Esophagus squamous epithelium (tissue), 5 donors: ENCODE measurements around the gene PLCB1. TPM values are rescaled to one million over a fixed set of nuclear protein-coding genes. Genes with fewer than 3 reads are reported as not detected.

Experiments used
- DNase-seq: peaks from one replicate; lab custom pipeline; 2025; lab: John Stamatoyannopoulos, UW
- H3K27ac ChIP-seq, 4 donors: fragments of 200-600 bp; sonication (generic); one replicate each; pipeline ENCODE4 v1.5.1; 2016 to 2019; ENCODE audit warnings: mild to moderate bottlenecking in 1 of 4
- H3K27me3 ChIP-seq, 4 donors: fragments of 200-600 bp; sonication (generic); 1 replicate in 3 of 4; 2 replicates in 1 of 4; pipeline versions ENCODE4 v1.5.1 to v1.6.0; 2017 to 2021; ENCODE audit warnings: antibody characterized with exemption in 1 of 4
- H3K36me3 ChIP-seq, 3 donors: fragments of 200-600 bp; sonication (generic); one replicate each; pipeline ENCODE4 v1.5.1; 2016 to 2019
- H3K4me1 ChIP-seq, 3 donors: fragments of 200-600 bp; sonication (generic); one replicate each; pipeline ENCODE4 v1.5.1; 2017 to 2019
- H3K4me3 ChIP-seq, 4 donors: fragments of 200-600 bp; sonication (generic); 1 replicate in 3 of 4; 2 replicates in 1 of 4; pipeline ENCODE4 v1.5.1; 2016 to 2019; ENCODE audit warnings: mild to moderate bottlenecking in 2 of 4, moderate library complexity in 1 of 4
- H3K9me3 ChIP-seq, 3 donors: fragments of 200-600 bp; sonication (generic); one replicate each; pipeline ENCODE4 v1.5.1; 2016 to 2019
- POLR2A ChIP-seq, 4 donors: fragments of 450-650 bp; IDR thresholded peaks; one replicate each; pipeline ENCODE4 v1.6.1; 2017; ENCODE audit warnings: antibody characterized with exemption in 4 of 4, mild to moderate bottlenecking in 4 of 4, moderate library complexity in 3 of 4
- WGBS, 2 donors: methylation state at CpG; one replicate each; pipeline ENCODE4 v1.1.5; 2018; 5-methylcytosine and 5-hydroxymethylcytosine counted together
- intact Hi-C: fragments of 100-400 bp; cut with DNase I; formaldehyde crosslinking; loops from one replicate; pipeline ENCODE4 v1.15.0; 2022
- total RNA-seq, 4 donors: library from RNA; depleted of rRNA; stranded (reverse); fragments of >200 nt; gene quantifications; one replicate each; pipeline ENCODE4 v1.1.0, GENCODE V29; 2016
- TF ChIP-seq, protein P1 (sequence below), 6 experiments: fragments of 450-650 bp in 4 of 6; fragments of 200-600 bp in 2 of 6; sonication (generic) in 2 of 6; IDR thresholded peaks; one replicate each; pipeline ENCODE4 v1.5.1; 2016 to 2019; ENCODE audit warnings: antibody characterized with exemption in 6 of 6, mild to moderate bottlenecking in 4 of 6, moderate library complexity in 4 of 6
- donor health status: DM: yes; HTN: yes; CAD: no.

The PLCB1 gene
- total RNA-seq, 4 donors from 2014 or later = 1.9 to 20.4 (median 5.0) TPM

DNA sequence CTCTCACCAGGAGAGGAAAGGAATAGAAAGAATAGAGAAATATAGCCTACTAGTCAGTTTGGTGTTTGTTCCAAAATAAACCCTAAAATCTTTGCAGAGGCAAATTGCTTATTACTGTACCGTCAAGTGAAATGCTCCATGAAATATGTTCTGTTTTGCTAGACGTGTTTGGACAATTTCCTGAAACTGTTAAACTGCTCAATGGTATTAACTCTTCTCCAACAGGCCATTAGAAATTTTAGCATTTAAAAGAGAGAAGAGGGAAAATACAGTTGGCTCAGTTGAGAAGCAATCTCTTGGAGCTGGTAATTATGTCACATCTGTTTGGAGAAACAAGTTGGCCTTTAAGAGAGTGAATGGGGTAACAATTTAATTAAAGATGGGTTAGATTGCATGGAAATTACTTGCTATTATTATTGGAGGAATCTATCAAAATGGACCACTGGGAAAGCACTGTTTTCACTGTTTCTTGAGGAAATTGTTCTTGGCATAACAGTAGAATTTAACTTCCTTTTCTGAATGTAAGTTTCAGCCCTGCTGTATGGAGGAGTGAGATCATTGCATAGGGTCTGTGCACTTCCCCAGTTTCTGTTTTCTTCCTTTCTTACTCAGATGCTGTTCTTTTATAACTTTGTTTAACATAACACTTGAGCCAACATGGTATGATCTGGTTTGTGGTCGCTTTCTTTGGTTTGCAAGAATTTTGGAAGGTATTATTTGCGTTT lies 373.6 kb downstream of the PLCB1 start:
- WGBS, 2 donors = 48 to 55% methylated on average over 4 of the region's 4 CpGs
- Histone ChIP-seq H3K27ac (no peak overlapping the region), H3K36me3 (no peaks in the 10 kb centered on the region), H3K4me3 (no peak overlapping the region), H3K9me3 (no peaks in the 10 kb centered on the region), H3K4me1 (no peaks in the 10 kb centered on the region), H3K27me3 (no peaks in the 10 kb centered on the region)
- TF ChIP-seq, protein P1, sequence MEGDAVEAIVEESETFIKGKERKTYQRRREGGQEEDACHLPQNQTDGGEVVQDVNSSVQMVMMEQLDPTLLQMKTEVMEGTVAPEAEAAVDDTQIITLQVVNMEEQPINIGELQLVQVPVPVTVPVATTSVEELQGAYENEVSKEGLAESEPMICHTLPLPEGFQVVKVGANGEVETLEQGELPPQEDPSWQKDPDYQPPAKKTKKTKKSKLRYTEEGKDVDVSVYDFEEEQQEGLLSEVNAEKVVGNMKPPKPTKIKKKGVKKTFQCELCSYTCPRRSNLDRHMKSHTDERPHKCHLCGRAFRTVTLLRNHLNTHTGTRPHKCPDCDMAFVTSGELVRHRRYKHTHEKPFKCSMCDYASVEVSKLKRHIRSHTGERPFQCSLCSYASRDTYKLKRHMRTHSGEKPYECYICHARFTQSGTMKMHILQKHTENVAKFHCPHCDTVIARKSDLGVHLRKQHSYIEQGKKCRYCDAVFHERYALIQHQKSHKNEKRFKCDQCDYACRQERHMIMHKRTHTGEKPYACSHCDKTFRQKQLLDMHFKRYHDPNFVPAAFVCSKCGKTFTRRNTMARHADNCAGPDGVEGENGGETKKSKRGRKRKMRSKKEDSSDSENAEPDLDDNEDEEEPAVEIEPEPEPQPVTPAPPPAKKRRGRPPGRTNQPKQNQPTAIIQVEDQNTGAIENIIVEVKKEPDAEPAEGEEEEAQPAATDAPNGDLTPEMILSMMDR (IDR thresholded peaks at IDR 0.05) = no peak
- TF ChIP-seq POLR2A (IDR thresholded peaks at IDR 0.05) = no peak
- intact Hi-C loops = no loop called here
- no peak for DNase-seq

DNA sequence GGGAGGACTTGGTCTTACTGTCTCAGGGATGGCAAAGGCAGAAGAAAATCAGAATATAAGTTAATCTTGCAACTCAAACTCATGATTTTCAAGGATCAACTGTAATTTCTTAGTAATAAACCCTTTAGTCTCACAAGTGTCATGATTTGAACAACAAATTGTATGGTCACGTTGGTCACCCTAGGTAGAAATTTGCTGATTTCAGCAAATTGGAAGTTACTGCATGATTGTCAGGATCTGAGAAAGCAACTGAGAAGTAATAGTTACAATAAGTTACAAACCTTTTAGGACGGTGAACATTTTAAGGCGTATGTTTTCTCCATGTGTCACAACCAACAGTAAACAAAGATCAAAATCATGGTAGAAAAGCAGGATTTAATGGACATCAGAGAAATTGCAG lies 375.2 kb downstream of the PLCB1 start:
- no peaks in the 10 kb centered on the region for H3K4me1 ChIP-seq
- DNase-seq = no peak
- intact Hi-C loops = no loop called here
- H3K27me3 ChIP-seq = no peaks in the 10 kb centered on the region
- no peaks in the 10 kb centered on the region for H3K9me3 ChIP-seq
- no peak overlapping the region for H3K4me3 ChIP-seq
- TF ChIP-seq, protein P1 (IDR thresholded peaks at IDR 0.05) = no peak
- TF ChIP-seq POLR2A (IDR thresholded peaks at IDR 0.05) = no peak
- no peak overlapping the region for H3K27ac ChIP-seq
- no peaks in the 10 kb centered on the region for H3K36me3 ChIP-seq
- 83 to 88% methylated on average over 3 of the region's 3 CpGs for WGBS, 2 donors

DNA sequence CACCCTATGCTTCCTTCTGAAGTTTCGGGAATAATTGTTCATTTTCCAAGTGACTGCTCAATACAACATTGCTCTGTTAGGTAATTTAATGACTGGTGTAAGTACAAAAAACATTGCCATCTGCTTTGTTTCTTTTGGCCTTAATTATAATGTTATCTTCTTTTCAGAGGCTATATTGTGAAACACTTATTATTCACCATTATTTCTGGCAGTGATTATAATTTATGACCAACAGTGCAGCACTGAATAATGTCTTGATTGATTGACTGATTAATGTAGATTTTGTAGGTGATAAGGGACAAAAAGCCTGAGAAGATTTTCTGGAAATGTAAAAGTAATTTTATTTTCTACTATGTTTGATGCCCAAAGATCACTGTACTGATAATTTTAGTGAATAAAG lies 377.7 kb downstream of the PLCB1 start:
- H3K36me3 ChIP-seq = no peaks in the 10 kb centered on the region
- intact Hi-C loops = no loop called here
- H3K27ac ChIP-seq = no peak overlapping the region
- no peak overlapping the region for H3K4me3 ChIP-seq
- WGBS, 2 donors = 66 to 75% methylated on average over 1 of the region's 1 CpG
- DNase-seq = no peak
- no peaks in the 10 kb centered on the region for H3K4me1 ChIP-seq
- TF ChIP-seq POLR2A (IDR thresholded peaks at IDR 0.05) = no peak
- TF ChIP-seq, protein P1 (IDR thresholded peaks at IDR 0.05) = no peak
- no peaks in the 10 kb centered on the region for H3K9me3 ChIP-seq
- no peaks in the 10 kb centered on the region for H3K27me3 ChIP-seq

DNA sequence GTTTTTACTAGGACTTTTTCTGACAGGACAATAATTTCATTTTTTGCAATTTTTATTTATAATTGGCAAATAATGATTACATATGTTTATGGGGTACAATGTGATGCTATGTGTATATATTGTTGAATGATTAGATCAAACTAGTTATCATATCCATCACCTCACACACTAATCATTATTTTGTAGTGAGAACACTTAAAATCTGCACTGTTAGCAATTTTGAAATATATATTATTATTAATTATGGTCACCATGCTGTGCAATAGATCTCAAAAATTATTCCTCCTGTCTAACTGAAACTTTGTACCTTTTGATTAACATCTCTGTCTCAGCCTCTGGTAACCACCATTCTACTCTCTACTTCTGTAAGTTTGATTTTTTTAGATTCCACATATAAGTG lies 378.7 kb downstream of the PLCB1 start:
- intact Hi-C loops = no loop called here
- TF ChIP-seq POLR2A (IDR thresholded peaks at IDR 0.05) = no peak
- TF ChIP-seq, protein P1 (IDR thresholded peaks at IDR 0.05) = no peak
- no peaks in the 10 kb centered on the region for H3K36me3 ChIP-seq

DNA sequence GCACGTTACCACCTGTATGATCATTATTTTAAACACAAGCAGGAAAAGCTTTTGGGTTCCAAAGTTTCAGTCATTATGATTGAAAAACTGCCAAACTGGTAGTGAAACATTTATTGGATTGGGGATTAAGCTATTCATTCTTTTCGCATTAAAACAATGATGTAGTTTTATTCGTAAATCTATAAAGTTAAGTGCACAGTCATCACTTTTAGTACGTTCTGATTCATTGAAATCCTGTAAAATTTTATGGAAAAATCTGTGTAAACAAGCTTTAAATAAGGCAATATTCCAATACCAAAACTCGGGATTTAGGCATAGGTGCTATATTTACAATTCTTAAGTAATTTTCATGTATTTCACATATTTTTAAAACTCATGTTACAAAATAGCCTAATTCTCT lies 379.9 kb downstream of the PLCB1 start:
- TF ChIP-seq POLR2A (IDR thresholded peaks at IDR 0.05) = no peak
- TF ChIP-seq, protein P1 (IDR thresholded peaks at IDR 0.05) = no peak
- no peaks in the 10 kb centered on the region for H3K4me1 ChIP-seq
- no peaks in the 10 kb centered on the region for H3K9me3 ChIP-seq
- H3K36me3 ChIP-seq = no peaks in the 10 kb centered on the region
- intact Hi-C loops = no loop called here
- WGBS, 2 donors = 61 to 76% methylated on average over 5 of the region's 5 CpGs
- no peak overlapping the region for H3K4me3 ChIP-seq
- H3K27ac ChIP-seq = no peak overlapping the region
- no peak for DNase-seq
- no peaks in the 10 kb centered on the region for H3K27me3 ChIP-seq

More for the DNA sequence above, 378.7 kb downstream of the PLCB1 start:
- Histone ChIP-seq H3K27me3 (no peaks in the 10 kb centered on the region), H3K27ac (no peak overlapping the region), H3K9me3 (no peaks in the 10 kb centered on the region), H3K4me1 (no peaks in the 10 kb centered on the region), H3K4me3 (no peak overlapping the region)
- DNase-seq = no peak
